ENCODE measurements around the gene CRYGN.

CRYGN gene

GRCh38 chr7:151436446-151437158 is 3.3 kb downstream of the CRYGN start:
- ChIA-PET CTCF (interaction anchor here (0.9 to 6.5 kb wide), 3 partner anchors 12 to 121 kb away, joined by 3 to 58 read pairs (median 4); no protein-coding TSS in a partner anchor), POLR2A (no interaction called here)
- H3K4me3 ChIP-seq (ENCODE audit: low read depth, low read length): no peak overlapping the region
- TF ChIP-seq CTCF (IDR thresholded peaks at IDR 0.05; ENCODE audit: insufficient read depth, low read length, missing control alignments): no peak
- DNase-seq (ENCODE audit: low read depth, low spot score): no peak

- POLR2A ChIA-PET: no interaction called here
- DNase-seq (ENCODE audit: low read depth, low spot score): no peak
- CTCF ChIA-PET: interaction anchor here (1.3 to 6.5 kb wide), 2 partner anchors 13 to 121 kb away, joined by 3 to 58 read pairs; no protein-coding TSS in a partner anchor
- no peak for TF ChIP-seq CTCF (IDR thresholded peaks at IDR 0.05; ENCODE audit: insufficient read depth, low read length, missing control alignments)
- no peak overlapping the region for H3K4me3 ChIP-seq (ENCODE audit: low read depth, low read length)
These were observed 4.0 kb downstream of the CRYGN start for GRCh38 chr7:151435971-151436370.

GRCh38 chr7:151435103-151435916 is 4.6 kb downstream of the CRYGN start:
- no peak for DNase-seq (ENCODE audit: low read depth, low spot score)
- TF ChIP-seq CTCF (IDR thresholded peaks at IDR 0.05; ENCODE audit: insufficient read depth, low read length, missing control alignments): no peak
- H3K4me3 ChIP-seq (ENCODE audit: low read depth, low read length): no peak overlapping the region
- ChIA-PET POLR2A (no interaction called here), CTCF (interaction anchor here (6.5 kb wide), 1 partner anchor 13 kb away, joined by 58 read pairs; no protein-coding TSS in a partner anchor)

- CTCF ChIA-PET: interaction anchor here (6.5 kb wide), 1 partner anchor 14 kb away, joined by 58 read pairs; no protein-coding TSS in a partner anchor
- no peak for DNase-seq (ENCODE audit: low read depth, low spot score)
- POLR2A ChIA-PET: no interaction called here
- H3K4me3 ChIP-seq (ENCODE audit: low read depth, low read length): no peak overlapping the region
- no peak for TF ChIP-seq CTCF (IDR thresholded peaks at IDR 0.05; ENCODE audit: insufficient read depth, low read length, missing control alignments)
These were observed 5.4 kb downstream of the CRYGN start for GRCh38 chr7:151434549-151434948.

GRCh38 chr7:151433721-151434400 is 6.1 kb downstream of the CRYGN start:
- no peak overlapping the region for H3K4me3 ChIP-seq (ENCODE audit: low read depth, low read length)
- TF ChIP-seq CTCF (IDR thresholded peaks at IDR 0.05; ENCODE audit: insufficient read depth, low read length, missing control alignments): no peak
- ChIA-PET CTCF (no interaction called here), POLR2A (no interaction called here)
- no peak for DNase-seq (ENCODE audit: low read depth, low spot score)

Data from AG04449 (cell line).